GM12878 (cell line): Measurements from ENCODE around the gene C1orf115. TPM values are rescaled to one million over a fixed set of nuclear protein-coding genes. Genes with fewer than 3 reads are reported as not detected.

Experiments used
- ATAC-seq: fragments of 200-7000 bp; cut with Tn5 transposase; 3 replicates; pipeline ENCODE4 v1.9.1; 2020; ENCODE audit warnings: mild to moderate bottlenecking, moderate library complexity
- BruUV-seq: library from RNA; stranded (reverse); fragments of 400-500 nt; replicated peaks from 2 replicates; lab custom pipeline; 2021; lab: Mats Ljungman, UMichigan
- CTCF ChIA-PET: fragments of 300-600 bp; sonication (Branson Sonifier 250); formaldehyde crosslinking; extraction: SDS; loops from one replicate; lab custom pipeline; 2021; ENCODE audit warnings: inconsistent platforms; lab: Yijun Ruan, JAX
- POLR2A ChIA-PET: fragments of 350-600 bp; formaldehyde crosslinking; extraction: SDS; loops from one replicate; lab custom pipeline; 2021; ENCODE audit warnings: inconsistent platforms; lab: Charles Lee
- RAD21 ChIA-PET: fragments of 300-600 bp; sonication (Branson Sonifier 250); formaldehyde crosslinking; loops from one replicate; lab custom pipeline; 2023; ENCODE audit warnings: antibody characterized with exemption; ENCODE audit not compliant: unreplicated experiment; lab: Charles Lee
- SMC1A ChIA-PET: fragments of 300-600 bp; sonication (Branson Sonifier 250); formaldehyde crosslinking; loops from one replicate; lab custom pipeline; 2023; ENCODE audit not compliant: unreplicated experiment, uncharacterized antibody; lab: Charles Lee
- DNase-seq: peaks from one replicate; pipeline ENCODE4 v3.0.0-alpha.2; 2011; ENCODE audit warnings: low read depth, low spot score
- FAIRE-seq: peaks from 3 replicates; lab custom pipeline; 2011; peaks lifted over from hg19 to GRCh38; lab: Jason Lieb, UNC
- H2AFZ ChIP-seq: 2 replicates; pipeline ENCODE4 v1.6.0; 2011; ENCODE audit warnings: low read depth, low read length, control low read depth; ENCODE audit not compliant: control insufficient read depth
- H3K27ac ChIP-seq: 2 replicates; pipeline ENCODE4 v1.5.1; 2011; ENCODE audit warnings: control low read depth; ENCODE audit not compliant: control insufficient read depth, insufficient read depth
- H3K27me3 ChIP-seq, 2 experiments: replicated peaks in 1 of 2; 2 replicates each; pipeline versions ENCODE4 v1.6.0 to v1.6.1; 2011; ENCODE audit warnings: low read length in 1 of 2; ENCODE audit not compliant: control insufficient read depth in 2 of 2, insufficient read depth in 2 of 2
- H3K36me3 ChIP-seq, 2 experiments: 2 replicates each; pipeline ENCODE4 v1.5.1; 2011; ENCODE audit warnings: low read length in 1 of 2; ENCODE audit not compliant: control insufficient read depth in 2 of 2, insufficient read depth in 2 of 2
- H3K4me1 ChIP-seq: 2 replicates; pipeline ENCODE4 v1.6.1; 2011; ENCODE audit warnings: mild to moderate bottlenecking, low read length, moderate library complexity, mixed read lengths; ENCODE audit not compliant: control insufficient read depth, insufficient read depth
- H3K4me2 ChIP-seq: 2 replicates; pipeline ENCODE4 v1.6.0; 2011; ENCODE audit warnings: control low read depth; ENCODE audit not compliant: control insufficient read depth, insufficient read depth
- H3K4me3 ChIP-seq: fragments of 200-600 bp; sonication (generic); 2 replicates; pipeline ENCODE4 v1.5.1; 2016
- H3K79me2 ChIP-seq: 2 replicates; pipeline ENCODE4 v1.6.0; 2011; ENCODE audit warnings: low read length; ENCODE audit not compliant: control insufficient read depth, insufficient read depth
- H3K9ac ChIP-seq: 2 replicates; pipeline ENCODE4 v1.8.0; 2011; ENCODE audit warnings: low read length, control low read depth, mixed read lengths; ENCODE audit not compliant: control insufficient read depth, insufficient read depth
- H3K9me3 ChIP-seq: replicated peaks from 3 replicates; pipeline ENCODE4 v1.5.1; 2011; ENCODE audit warnings: mild to moderate bottlenecking, low read length; ENCODE audit not compliant: control insufficient read depth, insufficient read depth
- H4K20me1 ChIP-seq: 2 replicates; pipeline ENCODE4 v1.6.0; 2011; ENCODE audit not compliant: control insufficient read depth, insufficient read depth
- BHLHE40 ChIP-seq, 2 experiments: fragments of 450-650 bp in 1 of 2; IDR thresholded peaks; 2 replicates each; pipeline ENCODE4 v1.6.1; 2011 to 2017; ENCODE audit warnings: low read depth in 2 of 2, borderline replicate concordance in 1 of 2, improper control_type of control experiment in 1 of 2, low read length in 1 of 2, mild to moderate bottlenecking in 1 of 2
- BMI1 ChIP-seq: fragments of 450-650 bp; IDR thresholded peaks from 2 replicates; pipeline ENCODE4 v1.6.1; 2016; ENCODE audit warnings: mild to moderate bottlenecking, moderate library complexity, borderline replicate concordance
- CEBPB ChIP-seq, 2 experiments: fragments of 150-350 bp in 1 of 2; IDR thresholded peaks; 2 replicates each; pipeline ENCODE4 v1.6.1; 2012 to 2014; ENCODE audit warnings: low read depth in 2 of 2, low read length in 2 of 2, borderline replicate concordance in 1 of 2, inconsistent platforms in 1 of 2
- CREB1 ChIP-seq: IDR thresholded peaks from 2 replicates; pipeline ENCODE4 v1.6.1; 2012; ENCODE audit warnings: low read depth, mild to moderate bottlenecking, inconsistent platforms
- DPF2 ChIP-seq: fragments of 450-650 bp; IDR thresholded peaks from 2 replicates; pipeline ENCODE4 v1.6.1; 2017; ENCODE audit warnings: mild to moderate bottlenecking
- MTA2 ChIP-seq: fragments of 450-650 bp; IDR thresholded peaks from 2 replicates; pipeline ENCODE4 v1.6.1; 2016; ENCODE audit warnings: low read depth, mild to moderate bottlenecking, moderate library complexity
- MTA3 ChIP-seq: IDR thresholded peaks from 2 replicates; pipeline ENCODE4 v1.6.1; 2012; ENCODE audit warnings: low read length, inconsistent platforms, borderline replicate concordance
- NBN ChIP-seq: fragments of 450-650 bp; IDR thresholded peaks from 2 replicates; pipeline ENCODE4 v1.6.1; 2016
- RAD51 ChIP-seq: fragments of 450-650 bp; IDR thresholded peaks from 2 replicates; pipeline ENCODE4 v1.6.1; 2016; ENCODE audit warnings: moderate library complexity, mild to moderate bottlenecking, inconsistent platforms
- RUNX3 ChIP-seq: IDR thresholded peaks from 2 replicates; pipeline ENCODE4 v1.6.1; 2012; ENCODE audit warnings: low read length, inconsistent platforms
- SREBF1 ChIP-seq: IDR thresholded peaks from 2 replicates; pipeline ENCODE4 v1.6.1; 2012; ENCODE audit warnings: mild to moderate bottlenecking, low read length
- SUPT20H ChIP-seq: IDR thresholded peaks from 2 replicates; pipeline ENCODE4 v1.6.1; 2011; ENCODE audit warnings: low read depth, mild to moderate bottlenecking, low read length, moderate library complexity, borderline replicate concordance; ENCODE audit not compliant: control insufficient read depth
- TAF1 ChIP-seq: IDR thresholded peaks from 2 replicates; pipeline ENCODE4 v1.6.1; 2011; ENCODE audit warnings: mild to moderate bottlenecking, low read depth, low read length, borderline replicate concordance
- ZNF384 ChIP-seq: IDR thresholded peaks from 2 replicates; pipeline ENCODE4 v1.6.1; 2012; ENCODE audit warnings: low read depth, mild to moderate bottlenecking, low read length, improper control_type of control experiment, borderline replicate concordance
- WGBS: methylation state at CpG from one replicate; pipeline ENCODE4 v1.1.6; 2016; ENCODE audit warnings: low lambda C conversion rate; ENCODE audit not compliant: insufficient replicate concordance, insufficient coverage; ENCODE audit errors: missing lambda C conversion rate; 5-methylcytosine and 5-hydroxymethylcytosine counted together
- in situ Hi-C: fragments of 300-500 bp; cut with MboI; formaldehyde crosslinking; loops from 9 replicates; pipeline ENCODE4 v1.14.3; 2018; ENCODE audit warnings: mixed read lengths
- intact Hi-C: fragments of 100-400 bp; cut with micrococcal nuclease; formaldehyde crosslinking; loops from one replicate; pipeline ENCODE4 v1.14.2; 2022; ENCODE audit not compliant: unreplicated experiment
- polyA plus RNA-seq, 11 experiments: library from polyadenylated mRNA; depleted of rRNA in 4 of 11; unstranded in 6 of 11; stranded (reverse) in 5 of 11; fragments of >200 nt; fragmentation: Nextera tagmentation in 4 of 11; fragmentation: Illumina TruSeq in 1 of 11; extraction: Ambion mirVana in 4 of 11; extraction: Trizol in 1 of 11; gene quantifications; 1 replicate in 1 of 11; 2 replicates in 10 of 11; pipeline versions ENCODE4 v1.2.1 to v1.2.3, GENCODE V29; 2011 to 2016; ENCODE audit warnings: inconsistent platforms in 2 of 11, missing spikeins in 2 of 11, low read depth in 1 of 11
- total RNA-seq, 4 experiments: library from RNA; depleted of rRNA in 3 of 4; stranded (reverse); fragments of >200 nt in 3 of 4; fragmentation: Illumina TruSeq in 1 of 4; extraction: Trizol in 1 of 4; gene quantifications; 2 replicates each; pipeline versions ENCODE4 v1.2.1 to v1.2.3, GENCODE V29; 2013 to 2021
- TF ChIP-seq, protein P1 (sequence below): fragments of 450-650 bp; conservative IDR thresholded peaks from 2 replicates; pipeline ENCODE4 v1.6.1; 2017; ENCODE audit warnings: mild to moderate bottlenecking, moderate library complexity
- TF ChIP-seq, protein P2 (sequence below): IDR thresholded peaks from 2 replicates; pipeline ENCODE4 v1.6.1; 2011; ENCODE audit warnings: borderline replicate concordance, low read depth, mild to moderate bottlenecking, moderate library complexity, mixed read lengths, low read length; ENCODE audit not compliant: insufficient read depth; ENCODE audit errors: extremely low read length
- TF ChIP-seq, protein P3 (sequence below), 3 experiments: IDR thresholded peaks in 2 of 3; conservative IDR thresholded peaks in 1 of 3; 2 replicates each; pipeline ENCODE4 v1.5.1; 2011; ENCODE audit warnings: low read depth in 3 of 3, low read length in 3 of 3, mild to moderate bottlenecking in 3 of 3, control low read depth in 2 of 3, moderate library complexity in 2 of 3, inconsistent platforms in 1 of 3, mixed read lengths in 1 of 3; ENCODE audit not compliant: control insufficient read depth in 2 of 3, insufficient read depth in 1 of 3; ENCODE audit errors: extremely low read depth in 1 of 3
- TF ChIP-seq, protein P4 (sequence below): fragments of 450-650 bp; IDR thresholded peaks from 2 replicates; pipeline ENCODE4 v1.6.1; 2017; ENCODE audit warnings: mild to moderate bottlenecking, low read depth, inconsistent platforms; ENCODE audit not compliant: poor library complexity, severe bottlenecking

The C1orf115 gene
- total and polyA plus RNA-seq, 10 of the 15 experiments (the other 5 are each of a cell fraction or from before 2014, with no cell fraction given): 0.52 to 5.0 (median 4.1) TPM

DNA sequence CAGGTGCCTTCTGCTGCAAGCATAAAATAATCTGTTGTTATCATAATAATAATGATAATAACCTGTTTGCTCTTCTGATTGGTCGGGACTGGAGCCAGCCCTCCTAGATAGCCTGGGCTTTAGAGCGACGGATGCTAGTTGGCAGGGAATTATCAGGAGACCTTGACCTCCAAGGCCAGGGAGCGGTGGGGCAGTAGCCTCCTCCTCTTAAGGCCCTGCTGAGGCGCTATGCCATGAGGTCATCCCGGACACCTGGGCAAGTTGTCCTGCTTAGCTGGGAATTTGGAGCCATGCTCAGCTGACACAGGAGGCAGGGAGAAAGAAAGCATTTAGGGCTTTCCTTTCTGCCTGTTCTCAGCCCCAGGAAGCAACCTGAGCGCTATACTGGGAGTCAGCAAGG lies 15.6 kb downstream of the C1orf115 start:
- Histone ChIP-seq H3K9me3 (no peaks in the 10 kb centered on the region; the same call in 2 of the 3 replicates), H3K4me1 (no peaks in the 10 kb centered on the region)
- TF ChIP-seq, protein P1, sequence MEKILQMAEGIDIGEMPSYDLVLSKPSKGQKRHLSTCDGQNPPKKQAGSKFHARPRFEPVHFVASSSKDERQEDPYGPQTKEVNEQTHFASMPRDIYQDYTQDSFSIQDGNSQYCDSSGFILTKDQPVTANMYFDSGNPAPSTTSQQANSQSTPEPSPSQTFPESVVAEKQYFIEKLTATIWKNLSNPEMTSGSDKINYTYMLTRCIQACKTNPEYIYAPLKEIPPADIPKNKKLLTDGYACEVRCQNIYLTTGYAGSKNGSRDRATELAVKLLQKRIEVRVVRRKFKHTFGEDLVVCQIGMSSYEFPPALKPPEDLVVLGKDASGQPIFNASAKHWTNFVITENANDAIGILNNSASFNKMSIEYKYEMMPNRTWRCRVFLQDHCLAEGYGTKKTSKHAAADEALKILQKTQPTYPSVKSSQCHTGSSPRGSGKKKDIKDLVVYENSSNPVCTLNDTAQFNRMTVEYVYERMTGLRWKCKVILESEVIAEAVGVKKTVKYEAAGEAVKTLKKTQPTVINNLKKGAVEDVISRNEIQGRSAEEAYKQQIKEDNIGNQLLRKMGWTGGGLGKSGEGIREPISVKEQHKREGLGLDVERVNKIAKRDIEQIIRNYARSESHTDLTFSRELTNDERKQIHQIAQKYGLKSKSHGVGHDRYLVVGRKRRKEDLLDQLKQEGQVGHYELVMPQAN: no peak
- TF ChIP-seq TAF1 (no peak), SUPT20H (no peak), ZNF384 (no peak), DPF2 (no peak), SREBF1 (no peak), MTA2 (no peak), NBN (no peak), MTA3 (no peak), BHLHE40 (IDR thresholded peaks at IDR 0.05; ENCODE audit: borderline replicate concordance in 1 of 2, low read depth in 2 of 2, low read length in 1 of 2) (no peak), CREB1 (no peak), BMI1 (no peak), CEBPB (IDR thresholded peaks at IDR 0.05; ENCODE audit: borderline replicate concordance in 1 of 2, low read depth in 2 of 2, low read length in 2 of 2) (no peak), RAD51 (no peak), RUNX3 (no peak)
- TF ChIP-seq, protein P2, sequence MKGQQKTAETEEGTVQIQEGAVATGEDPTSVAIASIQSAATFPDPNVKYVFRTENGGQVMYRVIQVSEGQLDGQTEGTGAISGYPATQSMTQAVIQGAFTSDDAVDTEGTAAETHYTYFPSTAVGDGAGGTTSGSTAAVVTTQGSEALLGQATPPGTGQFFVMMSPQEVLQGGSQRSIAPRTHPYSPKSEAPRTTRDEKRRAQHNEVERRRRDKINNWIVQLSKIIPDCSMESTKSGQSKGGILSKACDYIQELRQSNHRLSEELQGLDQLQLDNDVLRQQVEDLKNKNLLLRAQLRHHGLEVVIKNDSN: no peak
- TF ChIP-seq, protein P3, sequence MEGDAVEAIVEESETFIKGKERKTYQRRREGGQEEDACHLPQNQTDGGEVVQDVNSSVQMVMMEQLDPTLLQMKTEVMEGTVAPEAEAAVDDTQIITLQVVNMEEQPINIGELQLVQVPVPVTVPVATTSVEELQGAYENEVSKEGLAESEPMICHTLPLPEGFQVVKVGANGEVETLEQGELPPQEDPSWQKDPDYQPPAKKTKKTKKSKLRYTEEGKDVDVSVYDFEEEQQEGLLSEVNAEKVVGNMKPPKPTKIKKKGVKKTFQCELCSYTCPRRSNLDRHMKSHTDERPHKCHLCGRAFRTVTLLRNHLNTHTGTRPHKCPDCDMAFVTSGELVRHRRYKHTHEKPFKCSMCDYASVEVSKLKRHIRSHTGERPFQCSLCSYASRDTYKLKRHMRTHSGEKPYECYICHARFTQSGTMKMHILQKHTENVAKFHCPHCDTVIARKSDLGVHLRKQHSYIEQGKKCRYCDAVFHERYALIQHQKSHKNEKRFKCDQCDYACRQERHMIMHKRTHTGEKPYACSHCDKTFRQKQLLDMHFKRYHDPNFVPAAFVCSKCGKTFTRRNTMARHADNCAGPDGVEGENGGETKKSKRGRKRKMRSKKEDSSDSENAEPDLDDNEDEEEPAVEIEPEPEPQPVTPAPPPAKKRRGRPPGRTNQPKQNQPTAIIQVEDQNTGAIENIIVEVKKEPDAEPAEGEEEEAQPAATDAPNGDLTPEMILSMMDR (IDR thresholded peaks at IDR 0.05 in 2 of 3, conservative IDR thresholded peaks at IDR 0.05 in 1 of 3; ENCODE audit: control insufficient read depth in 2 of 3, extremely low read depth in 1 of 3, insufficient read depth in 1 of 3, low read depth in 3 of 3, low read length in 3 of 3): no peak
- TF ChIP-seq, protein P4, sequence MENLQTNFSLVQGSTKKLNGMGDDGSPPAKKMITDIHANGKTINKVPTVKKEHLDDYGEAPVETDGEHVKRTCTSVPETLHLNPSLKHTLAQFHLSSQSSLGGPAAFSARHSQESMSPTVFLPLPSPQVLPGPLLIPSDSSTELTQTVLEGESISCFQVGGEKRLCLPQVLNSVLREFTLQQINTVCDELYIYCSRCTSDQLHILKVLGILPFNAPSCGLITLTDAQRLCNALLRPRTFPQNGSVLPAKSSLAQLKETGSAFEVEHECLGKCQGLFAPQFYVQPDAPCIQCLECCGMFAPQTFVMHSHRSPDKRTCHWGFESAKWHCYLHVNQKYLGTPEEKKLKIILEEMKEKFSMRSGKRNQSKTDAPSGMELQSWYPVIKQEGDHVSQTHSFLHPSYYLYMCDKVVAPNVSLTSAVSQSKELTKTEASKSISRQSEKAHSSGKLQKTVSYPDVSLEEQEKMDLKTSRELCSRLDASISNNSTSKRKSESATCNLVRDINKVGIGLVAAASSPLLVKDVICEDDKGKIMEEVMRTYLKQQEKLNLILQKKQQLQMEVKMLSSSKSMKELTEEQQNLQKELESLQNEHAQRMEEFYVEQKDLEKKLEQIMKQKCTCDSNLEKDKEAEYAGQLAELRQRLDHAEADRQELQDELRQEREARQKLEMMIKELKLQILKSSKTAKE: no peak

More for the DNA sequence above, 15.6 kb downstream of the C1orf115 start:
- in situ Hi-C loops (no loop called here), intact Hi-C loops (no loop called here)
- H3K79me2 ChIP-seq: no peaks in the 10 kb centered on the region
- ATAC-seq: no peak
- ChIA-PET POLR2A (no interaction called here), CTCF (no interaction called here), RAD21 (no interaction called here), SMC1A (interaction anchor here (4.7 kb wide), 1 partner anchor 28 kb away, joined by 27 read pairs; no protein-coding TSS in a partner anchor)
- H3K27me3 ChIP-seq: no peaks in the 10 kb centered on the region
- H3K9ac ChIP-seq: no peak overlapping the region
- no peak for FAIRE-seq
- no peak overlapping the region for H3K4me2 ChIP-seq
- no peak overlapping the region for H2AFZ ChIP-seq
- H3K4me3 ChIP-seq: no peak overlapping the region
- no peak overlapping the region for H3K27ac ChIP-seq
- H4K20me1 ChIP-seq: no peaks in the 10 kb centered on the region
- BruUV-seq: no TSS peak
- H3K36me3 ChIP-seq: no peaks in the 10 kb centered on the region
- WGBS: 82% methylated on average over 7 of the region's 7 CpGs
- no peak for DNase-seq
